T-helper 2 cell treated with Interferon-gamma antibody and Interleukin-4, amounts not matched to agents 100 ng/mL and 5 ng/mL, for 36 hours (primary cell): Measurements from ENCODE around the gene LRIG3. TPM values are rescaled to one million over a fixed set of nuclear protein-coding genes. Genes with fewer than 3 reads are reported as not detected.
"Not testable (repeated sequence)": the region's sequence is repeated elsewhere in the genome, so short reads cannot be mapped to it uniquely, and the experiment has no call there.

Source experiments
- intact Hi-C: fragments of 100-400 bp; cut with micrococcal nuclease; formaldehyde crosslinking; loops from one replicate; pipeline ENCODE4 v1.15.1; 2023
- total RNA-seq: library from RNA; stranded (reverse); gene quantifications from 2 replicates; pipeline ENCODE4 v1.2.3, GENCODE V29; 2022

Gene LRIG3, protein sequence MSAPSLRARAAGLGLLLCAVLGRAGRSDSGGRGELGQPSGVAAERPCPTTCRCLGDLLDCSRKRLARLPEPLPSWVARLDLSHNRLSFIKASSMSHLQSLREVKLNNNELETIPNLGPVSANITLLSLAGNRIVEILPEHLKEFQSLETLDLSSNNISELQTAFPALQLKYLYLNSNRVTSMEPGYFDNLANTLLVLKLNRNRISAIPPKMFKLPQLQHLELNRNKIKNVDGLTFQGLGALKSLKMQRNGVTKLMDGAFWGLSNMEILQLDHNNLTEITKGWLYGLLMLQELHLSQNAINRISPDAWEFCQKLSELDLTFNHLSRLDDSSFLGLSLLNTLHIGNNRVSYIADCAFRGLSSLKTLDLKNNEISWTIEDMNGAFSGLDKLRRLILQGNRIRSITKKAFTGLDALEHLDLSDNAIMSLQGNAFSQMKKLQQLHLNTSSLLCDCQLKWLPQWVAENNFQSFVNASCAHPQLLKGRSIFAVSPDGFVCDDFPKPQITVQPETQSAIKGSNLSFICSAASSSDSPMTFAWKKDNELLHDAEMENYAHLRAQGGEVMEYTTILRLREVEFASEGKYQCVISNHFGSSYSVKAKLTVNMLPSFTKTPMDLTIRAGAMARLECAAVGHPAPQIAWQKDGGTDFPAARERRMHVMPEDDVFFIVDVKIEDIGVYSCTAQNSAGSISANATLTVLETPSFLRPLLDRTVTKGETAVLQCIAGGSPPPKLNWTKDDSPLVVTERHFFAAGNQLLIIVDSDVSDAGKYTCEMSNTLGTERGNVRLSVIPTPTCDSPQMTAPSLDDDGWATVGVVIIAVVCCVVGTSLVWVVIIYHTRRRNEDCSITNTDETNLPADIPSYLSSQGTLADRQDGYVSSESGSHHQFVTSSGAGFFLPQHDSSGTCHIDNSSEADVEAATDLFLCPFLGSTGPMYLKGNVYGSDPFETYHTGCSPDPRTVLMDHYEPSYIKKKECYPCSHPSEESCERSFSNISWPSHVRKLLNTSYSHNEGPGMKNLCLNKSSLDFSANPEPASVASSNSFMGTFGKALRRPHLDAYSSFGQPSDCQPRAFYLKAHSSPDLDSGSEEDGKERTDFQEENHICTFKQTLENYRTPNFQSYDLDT
- 0.05 TPM in 1 of 2 replicates, not detected in the other for total RNA-seq

DNA sequence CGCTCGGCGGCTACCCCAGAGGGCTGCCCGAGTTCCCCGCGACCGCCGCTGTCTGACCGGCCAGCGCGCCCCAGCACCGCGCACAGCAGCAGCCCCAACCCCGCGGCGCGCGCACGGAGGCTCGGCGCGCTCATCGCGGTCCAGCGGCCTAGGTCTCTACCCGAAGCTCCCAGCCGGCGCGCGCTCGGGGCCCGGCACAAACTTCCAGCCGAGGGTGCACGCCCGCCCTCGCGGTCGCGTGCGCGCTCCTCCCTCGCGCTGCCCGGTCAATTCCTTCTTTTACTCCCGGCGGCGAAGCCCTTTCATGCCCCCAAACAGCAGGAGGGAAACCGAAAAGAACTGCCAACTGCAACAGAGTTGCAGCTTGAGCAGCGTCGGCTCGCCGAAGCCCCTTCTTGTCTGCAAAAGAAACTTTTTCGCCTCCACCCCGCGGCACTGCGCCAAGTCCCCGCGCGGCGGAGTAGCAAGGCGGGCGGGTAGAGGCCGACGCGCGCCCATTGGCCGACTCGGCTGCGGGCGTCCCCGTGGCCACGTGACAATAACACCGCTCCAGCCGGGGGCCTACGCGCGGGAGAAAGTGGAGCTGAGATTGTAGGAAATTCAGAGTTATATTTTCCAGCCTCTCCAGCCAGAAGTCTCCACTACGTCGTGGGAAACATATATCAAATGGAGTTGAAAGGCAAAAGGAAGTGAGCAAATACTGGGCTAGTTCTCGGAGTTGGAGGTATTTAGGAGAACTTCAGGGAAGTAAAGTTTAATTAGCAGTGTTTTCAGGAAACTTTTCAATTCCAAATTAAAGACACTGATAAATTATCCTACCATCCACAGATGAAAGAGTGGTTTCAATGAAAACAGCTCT lies at the start of gene LRIG3:
LRIG3 (minus strand) TSS at position 403 of the 859 bp plus-strand sequence; CDS start at position 134, 269 bp downstream.
- intact Hi-C loops = no loop called here

DNA sequence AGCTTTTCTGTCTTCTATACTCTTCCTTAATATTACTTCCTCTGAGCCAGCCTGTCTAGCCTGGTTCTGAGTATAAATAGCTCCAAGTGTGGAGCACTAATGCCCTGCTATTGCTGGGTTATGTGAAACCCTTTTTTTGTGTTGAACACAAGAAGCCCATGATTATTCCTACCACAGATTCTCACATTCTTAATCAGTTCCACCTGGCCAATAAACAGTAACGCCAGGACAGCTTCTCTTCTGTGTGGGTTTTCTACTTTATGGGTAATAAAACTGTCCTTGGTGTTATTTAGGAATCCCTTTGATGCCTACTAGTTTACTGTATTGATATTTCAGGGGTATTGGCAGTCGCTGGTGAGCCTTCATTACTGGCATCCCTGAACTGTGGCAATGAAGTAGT lies 48.9 kb upstream of the LRIG3 start:
- intact Hi-C loops = no loop called here

DNA sequence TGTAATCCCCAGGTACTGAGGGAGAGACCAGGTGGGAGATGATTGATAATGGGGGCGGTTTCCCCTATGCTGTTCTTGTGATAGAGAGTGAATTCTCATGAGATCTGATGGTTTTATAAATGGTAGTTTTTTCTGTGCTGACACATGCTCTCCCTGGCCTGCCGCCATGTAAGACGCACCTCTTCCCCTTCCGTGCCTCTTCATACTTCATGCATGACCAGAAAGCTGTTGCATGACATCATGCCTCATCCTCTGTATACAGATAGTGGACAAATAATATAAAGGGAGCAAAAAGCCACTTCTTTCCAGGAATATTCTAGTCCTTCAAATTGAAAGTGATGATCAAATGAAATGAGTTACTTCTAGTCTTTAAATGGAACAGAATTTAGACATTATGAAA lies 47.3 kb upstream of the LRIG3 start:
- intact Hi-C loops = no loop called here

DNA sequence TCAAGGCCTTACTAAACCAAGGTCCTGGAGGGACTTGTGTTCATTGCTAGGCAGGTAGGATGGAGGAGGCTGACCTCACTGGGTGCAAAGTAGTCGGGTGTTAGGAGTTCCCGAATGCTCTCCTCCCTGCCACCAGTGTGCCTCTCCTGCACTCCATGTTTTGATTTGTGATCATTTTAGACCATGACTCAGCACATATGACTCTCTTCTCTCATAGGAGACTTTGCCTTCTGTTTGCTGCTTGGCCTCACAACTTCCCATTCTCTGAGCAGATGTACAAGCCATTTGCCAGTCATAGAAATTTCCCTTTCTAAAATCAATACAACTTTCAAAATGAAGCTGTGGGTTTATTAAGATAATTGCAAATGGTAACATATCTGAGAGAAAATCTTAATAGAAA lies 46.6 kb upstream of the LRIG3 start:
- intact Hi-C loops = no loop called here

DNA sequence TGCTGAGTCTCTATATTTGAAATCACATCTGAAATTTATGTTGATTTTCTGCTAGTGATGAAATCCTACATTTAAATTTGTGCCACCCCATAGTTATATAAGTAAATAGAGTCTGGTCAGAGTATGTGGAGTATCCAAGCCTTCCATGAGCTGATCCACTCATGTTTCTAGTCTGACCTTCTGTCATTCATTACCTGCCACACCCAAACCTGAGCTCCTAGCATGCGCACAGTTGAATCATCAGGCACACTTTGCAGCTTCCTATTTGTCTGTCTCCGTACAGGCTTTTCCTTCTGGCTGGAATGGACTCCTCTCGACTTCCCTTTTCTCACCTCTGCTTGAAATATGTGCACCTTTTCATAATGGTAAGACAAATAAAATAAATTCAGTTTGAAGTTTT lies 45.3 kb upstream of the LRIG3 start:
- intact Hi-C loops = no loop called here

DNA sequence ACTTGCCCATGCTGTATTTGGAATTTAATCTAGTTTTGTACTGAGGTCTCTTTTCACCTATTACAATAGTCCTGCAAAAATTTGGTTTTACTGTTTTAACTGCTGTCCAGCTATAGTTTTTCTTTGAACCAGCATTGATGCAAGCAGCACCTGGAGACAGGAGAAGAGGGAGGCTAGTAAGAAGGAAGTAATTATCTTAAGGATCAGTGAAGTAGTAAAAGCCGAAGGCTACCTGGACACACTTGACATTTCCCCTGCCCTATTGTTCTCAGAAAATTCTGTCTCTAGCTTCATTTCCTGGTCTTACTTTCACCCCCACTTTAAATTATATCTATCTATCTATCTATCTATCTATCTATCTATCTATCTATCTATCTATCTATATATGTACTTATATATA lies 43.5 kb upstream of the LRIG3 start:
- intact Hi-C loops = no loop called here

DNA sequence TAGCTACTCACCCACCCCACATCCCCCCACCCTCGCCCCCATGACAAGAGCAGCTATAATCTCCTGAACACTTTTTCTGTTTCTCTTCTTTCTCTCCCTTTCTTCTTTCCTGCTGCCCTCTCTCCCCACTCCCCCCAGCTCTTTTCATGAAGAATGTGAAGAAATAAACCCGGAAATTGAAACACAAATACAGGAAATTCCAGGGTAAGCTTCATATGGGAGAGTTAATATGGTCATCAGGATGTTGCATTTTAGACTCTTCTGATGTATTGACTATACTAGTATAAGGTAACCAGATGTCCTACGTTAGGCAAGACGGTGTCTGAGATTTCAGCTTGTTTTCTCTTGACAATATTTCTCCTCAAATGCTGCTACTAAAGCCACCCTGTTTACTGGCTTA lies 41.6 kb upstream of the LRIG3 start:
- intact Hi-C loops = no loop called here

DNA sequence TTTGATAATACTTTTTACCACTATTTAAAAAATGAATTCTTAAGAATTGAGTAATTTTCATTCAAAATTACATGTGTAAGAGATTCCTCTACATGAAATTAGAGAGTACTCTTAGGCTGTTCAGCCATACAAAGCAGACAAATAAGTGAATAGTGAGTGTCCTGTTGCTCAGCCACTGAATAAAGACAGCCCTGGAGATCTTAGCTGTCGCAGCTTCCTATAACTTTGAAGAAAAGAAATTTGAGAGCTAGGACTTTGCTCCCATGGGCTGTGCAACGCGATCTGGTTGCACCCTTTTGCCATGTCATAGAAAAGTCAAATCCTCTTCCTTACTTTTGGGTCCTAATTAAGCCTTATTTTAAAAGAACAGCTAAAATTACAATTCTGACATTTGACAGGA lies 40.9 kb upstream of the LRIG3 start:
- intact Hi-C loops = no loop called here

DNA sequence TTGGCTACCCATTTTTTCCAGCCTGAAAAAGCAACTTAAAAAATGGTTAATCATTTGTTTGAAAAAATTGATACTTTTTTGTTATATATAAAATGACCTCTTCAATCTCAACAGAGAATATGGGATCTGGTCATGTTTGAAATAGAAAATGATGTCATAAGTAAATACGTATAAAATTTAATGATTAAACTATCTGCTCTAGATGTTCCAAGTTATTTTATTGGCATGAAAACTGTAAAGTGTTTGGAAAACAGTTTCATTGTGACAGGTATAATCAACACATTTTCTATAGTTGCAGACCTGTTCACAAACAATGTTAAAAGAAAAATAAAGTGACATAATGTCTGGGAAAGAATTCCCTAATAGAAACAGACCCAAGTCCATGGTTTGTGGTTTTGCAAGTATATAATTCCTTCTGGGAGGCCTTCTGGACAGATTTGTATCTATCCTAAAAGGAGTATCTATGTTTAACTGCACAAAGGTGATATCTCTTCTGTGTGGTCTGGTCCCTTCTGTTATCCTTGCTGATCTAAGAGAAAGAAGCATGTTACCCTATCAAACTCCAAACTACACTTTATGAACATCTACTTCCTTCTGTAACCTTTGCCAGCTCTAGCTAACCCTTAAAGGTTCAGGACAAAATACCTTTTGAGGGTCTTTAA lies 39.5 kb upstream of the LRIG3 start:
- intact Hi-C loops = no loop called here

DNA sequence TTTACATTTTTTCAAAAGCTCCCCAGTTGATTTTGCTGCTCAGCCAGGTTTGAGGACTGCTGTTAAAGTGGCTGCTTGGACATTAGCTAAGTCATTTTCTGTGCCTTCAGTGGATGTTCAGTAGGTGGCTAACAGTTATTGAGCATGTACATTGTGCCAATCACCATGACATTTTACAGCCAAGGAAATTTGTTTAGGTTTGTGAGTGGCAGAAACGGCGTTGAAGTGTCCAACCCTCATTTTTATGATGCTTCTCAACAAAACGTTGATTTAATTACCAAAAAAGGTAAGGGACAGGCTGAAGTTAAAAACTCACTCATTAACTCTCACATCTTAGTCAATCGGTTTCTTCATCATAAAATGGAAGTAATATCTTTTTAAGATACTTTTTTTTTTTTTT lies 37.0 kb upstream of the LRIG3 start:
- intact Hi-C loops = no loop called here

DNA sequence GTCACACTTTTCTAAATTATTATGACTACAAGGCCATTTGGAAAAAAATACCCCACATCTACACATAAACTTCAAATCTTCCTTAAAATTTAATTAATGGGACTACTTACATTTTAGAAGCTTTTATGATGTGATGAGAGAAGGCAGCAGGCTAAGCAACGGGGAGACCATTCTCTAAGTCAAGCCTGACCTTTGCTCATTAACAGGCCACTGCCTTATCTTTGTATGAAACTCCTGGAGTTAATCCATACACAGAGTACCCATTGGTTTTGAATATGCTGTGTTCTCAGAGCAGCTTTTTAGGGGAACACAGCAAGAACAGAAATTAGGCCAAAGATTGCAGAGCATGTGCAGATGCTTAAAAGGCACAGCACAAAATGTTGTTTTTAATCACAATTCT lies 35.5 kb upstream of the LRIG3 start:
- intact Hi-C loops = no loop called here

DNA sequence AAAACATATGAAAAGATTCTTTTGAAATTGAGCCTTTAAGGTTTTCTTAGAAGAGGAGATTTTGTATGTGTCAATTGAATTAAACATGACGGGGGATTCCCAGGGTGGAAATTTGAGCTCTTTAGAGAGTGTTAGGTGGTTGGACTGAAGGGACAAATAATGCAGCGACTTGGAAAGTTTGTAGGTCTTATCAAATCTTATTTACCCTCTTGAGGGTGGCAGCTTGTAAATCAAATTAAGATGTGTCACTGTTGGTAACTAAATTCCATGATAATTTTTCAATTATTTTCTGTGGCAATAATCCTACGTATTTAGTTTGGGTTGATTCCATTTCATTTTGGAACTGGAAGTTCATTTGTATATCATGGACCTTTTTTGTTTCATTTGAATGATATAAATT lies 33.7 kb upstream of the LRIG3 start:
- intact Hi-C loops = no loop called here

DNA sequence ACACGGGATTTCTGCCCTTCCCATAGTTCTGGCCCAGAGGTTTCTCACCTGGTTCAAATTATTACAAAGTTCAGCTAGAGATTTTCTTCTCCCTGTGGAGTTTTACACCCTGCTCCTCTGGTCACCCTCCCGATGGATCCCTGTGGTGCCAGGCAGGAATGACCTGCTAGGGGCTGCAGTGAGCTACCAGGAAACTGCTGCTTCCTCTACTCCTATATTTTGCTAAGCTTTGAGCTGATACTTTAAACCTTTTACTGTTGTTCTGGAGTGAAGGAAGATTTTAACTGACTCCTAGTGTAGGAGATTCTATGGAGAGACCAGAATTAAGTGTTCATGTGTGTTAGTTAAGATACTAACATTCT lies 30.4 kb upstream of the LRIG3 start:
- intact Hi-C loops = no loop called here

DNA sequence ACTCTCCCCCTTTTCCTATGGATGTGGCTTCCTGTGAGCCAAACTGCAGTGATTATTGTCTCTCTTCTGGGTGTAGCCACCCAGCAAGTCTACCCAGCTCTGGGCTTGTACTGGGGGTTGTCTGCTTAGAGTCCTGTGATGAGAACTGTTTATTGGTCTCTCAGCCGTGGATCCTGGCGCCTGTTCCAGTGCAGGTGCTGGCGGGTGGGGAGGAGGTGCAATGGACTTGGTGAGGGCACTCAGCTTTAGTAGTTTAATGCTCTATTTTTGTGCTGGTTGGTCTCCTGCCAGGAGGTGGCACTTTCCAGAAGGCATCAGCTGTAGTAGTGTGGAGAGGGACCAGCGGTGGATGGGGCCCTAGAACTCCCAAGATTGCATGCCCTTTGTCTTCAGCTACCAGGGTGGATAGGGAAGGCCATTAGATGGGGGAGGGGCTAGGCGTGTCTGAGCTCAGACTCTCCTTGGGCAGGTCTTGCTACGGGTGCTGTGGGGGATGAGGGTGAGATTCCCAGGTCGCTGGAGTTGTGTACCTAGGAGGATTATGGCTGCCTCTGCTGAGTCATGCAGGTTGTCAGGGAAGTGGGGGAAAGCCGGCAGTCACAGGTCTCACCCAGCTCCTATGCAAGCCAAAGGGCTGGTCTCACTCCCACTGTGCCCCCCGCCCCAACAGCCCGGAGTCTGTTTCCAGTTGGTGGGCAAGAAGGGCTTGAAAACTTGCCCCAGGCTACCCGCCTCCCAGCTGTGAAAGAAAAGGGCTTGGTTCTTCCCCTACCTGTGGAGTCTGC lies 29.8 kb upstream of the LRIG3 start:
- intact Hi-C loops = not testable (repeated sequence)

DNA sequence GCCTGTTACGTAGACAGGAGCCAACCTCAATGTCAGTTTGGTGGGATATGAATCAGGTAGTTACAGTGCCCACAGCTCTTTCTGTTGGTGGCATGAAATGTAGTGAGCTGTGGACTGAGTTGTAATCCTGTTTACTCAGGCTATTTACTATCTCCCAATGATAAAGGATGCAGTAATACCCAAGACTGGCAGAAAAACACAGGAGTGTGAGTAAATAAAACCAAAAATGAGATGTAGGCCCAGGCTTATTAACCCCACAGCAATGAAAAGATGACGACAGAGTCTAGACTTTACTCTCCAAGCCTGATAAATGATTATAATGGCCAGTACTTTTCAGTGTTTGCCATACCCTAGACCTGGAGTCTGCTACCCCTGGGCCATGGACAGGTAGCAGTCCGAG lies 22.8 kb upstream of the LRIG3 start:
- intact Hi-C loops = no loop called here

DNA sequence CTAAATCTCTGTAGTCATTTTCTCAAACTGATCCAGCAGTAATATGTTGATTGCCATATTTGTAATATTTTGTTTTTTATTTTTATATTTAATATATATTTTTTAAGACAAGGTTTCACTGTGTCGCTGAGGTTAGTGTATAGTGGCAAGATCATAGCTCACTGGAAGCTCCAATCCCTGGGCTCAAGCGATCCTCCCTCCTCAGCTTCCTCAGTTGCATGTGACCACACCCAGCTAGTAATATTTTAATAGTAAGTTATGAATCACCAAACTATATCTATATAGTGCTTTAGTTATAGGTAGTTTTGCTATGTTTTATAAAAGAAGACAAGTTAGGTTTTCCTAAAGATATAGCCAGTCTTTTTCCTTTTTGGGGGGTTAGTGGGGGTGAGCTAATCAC lies 22.0 kb upstream of the LRIG3 start:
- intact Hi-C loops = no loop called here

DNA sequence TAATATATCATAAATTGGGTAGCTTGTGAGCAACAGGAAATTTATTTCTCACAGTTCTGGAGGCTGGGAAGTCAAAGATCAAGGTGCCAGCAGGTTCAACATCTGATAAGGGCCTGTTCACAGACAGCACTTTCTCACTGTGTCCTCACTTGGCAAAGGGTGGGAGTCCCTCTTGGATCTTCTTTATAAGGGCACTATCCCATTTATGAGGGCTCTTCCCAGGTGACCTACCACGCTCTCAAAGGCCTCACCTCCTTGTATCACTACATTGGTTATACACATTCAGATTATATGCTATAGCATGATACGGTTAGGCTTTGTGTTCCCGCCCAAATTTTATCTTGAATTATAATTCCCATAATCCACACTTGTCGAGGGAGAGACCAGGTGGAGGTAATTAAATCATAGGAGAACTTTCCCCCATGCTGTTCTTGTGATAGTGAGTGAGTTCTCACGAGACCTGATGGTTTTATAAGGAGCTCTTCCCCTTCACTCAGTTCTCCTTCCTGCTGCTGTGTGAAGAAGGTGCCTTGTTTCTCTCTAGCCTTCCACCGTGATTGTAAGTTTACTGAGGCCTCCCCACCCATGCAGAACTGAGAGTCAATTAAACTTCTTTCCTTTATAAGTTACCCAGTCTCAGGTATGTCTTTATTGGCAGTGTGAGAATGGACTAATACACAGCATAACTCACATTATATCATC lies 19.2 kb upstream of the LRIG3 start:
- intact Hi-C loops = no loop called here

DNA sequence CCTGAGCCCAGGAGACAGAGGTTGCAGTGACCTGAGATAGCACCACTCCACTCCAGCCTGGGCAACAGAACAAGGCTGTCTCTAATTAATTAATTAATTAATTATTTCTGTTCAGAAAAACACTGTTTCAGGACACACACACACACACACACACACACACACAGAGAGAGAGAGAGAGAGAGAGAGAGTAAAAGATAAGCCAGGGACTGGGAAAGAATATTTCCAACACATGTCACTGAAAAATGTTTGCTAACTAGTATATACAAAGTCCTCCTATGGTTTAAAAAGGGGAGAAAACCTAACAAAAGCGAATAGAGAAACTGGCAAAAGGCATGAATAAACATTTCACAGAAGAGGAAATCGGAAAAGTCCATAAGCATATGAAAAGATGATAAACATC lies 18.1 kb upstream of the LRIG3 start:
- intact Hi-C loops = no loop called here

DNA sequence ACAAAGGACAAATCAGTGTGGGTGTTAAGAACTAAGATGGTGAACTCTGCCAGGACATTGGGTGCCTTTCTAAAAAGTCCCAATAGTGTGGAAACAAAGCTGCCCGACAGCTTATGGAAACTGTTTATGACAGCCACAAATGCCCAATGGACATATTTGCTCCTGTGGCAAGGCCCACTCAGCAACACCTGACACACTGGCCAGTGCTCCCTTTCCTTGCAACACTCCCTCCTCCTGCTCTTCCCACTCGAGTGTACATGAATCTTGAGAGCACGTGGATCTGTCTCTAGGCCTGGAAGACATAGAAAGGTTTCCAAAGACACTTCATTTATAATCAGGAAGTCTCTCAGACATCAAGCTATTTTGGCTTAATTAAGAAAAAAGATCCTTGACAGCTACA lies 14.2 kb upstream of the LRIG3 start:
- intact Hi-C loops = no loop called here
